ENCODE results near the gene ANGPTL8.

Gene ANGPTL8, protein sequence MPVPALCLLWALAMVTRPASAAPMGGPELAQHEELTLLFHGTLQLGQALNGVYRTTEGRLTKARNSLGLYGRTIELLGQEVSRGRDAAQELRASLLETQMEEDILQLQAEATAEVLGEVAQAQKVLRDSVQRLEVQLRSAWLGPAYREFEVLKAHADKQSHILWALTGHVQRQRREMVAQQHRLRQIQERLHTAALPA

DNA sequence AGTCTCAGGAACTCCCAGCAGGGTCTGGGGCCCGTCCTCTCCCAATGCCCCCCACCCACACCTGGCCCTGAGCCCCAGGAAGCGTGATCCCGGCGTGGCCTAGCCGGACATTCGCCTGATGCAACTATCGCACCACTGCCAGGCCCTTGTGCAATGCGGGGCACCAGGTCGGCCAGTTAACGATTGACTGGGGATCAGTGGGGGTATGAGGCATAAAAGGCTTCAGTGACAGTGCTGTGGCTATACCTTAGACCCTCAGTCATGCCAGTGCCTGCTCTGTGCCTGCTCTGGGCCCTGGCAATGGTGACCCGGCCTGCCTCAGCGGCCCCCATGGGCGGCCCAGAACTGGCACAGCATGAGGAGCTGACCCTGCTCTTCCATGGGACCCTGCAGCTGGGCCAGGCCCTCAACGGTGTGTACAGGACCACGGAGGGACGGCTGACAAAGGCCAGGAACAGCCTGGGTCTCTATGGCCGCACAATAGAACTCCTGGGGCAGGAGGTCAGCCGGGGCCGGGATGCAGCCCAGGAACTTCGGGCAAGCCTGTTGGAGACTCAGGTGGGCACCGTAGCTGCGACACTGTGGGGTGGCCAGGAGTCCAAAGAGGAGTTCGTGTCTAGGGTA lies at the start of gene ANGPTL8:
ANGPTL8 (plus strand) TSS at position 243 of the 624 bp plus-strand sequence; CDS start at position 262, 19 bp downstream.
- no peak for DNase-seq (ENCODE audit: low read depth, low spot score)

DNA sequence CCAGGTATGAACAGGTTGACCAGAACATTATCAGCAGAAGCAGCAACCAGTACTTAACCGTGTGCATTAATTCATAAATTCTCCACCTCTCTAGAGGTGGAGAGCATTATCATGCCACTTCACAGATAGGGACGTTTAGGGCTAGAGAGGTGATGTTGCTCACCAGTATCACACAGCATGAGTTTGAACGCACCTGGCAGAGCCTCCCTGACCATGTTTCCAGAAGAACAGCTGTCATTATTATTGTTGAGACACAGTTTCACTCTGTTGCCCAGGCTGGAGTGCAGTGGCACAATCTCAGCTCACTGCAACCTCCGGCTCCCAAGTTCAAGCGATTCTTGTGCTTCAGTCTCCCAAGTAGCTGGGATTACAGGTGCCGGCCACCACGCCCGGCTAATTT lies 48.9 kb upstream of the ANGPTL8 start:
- DNase-seq (ENCODE audit: low read depth, low spot score): no peak

DNA sequence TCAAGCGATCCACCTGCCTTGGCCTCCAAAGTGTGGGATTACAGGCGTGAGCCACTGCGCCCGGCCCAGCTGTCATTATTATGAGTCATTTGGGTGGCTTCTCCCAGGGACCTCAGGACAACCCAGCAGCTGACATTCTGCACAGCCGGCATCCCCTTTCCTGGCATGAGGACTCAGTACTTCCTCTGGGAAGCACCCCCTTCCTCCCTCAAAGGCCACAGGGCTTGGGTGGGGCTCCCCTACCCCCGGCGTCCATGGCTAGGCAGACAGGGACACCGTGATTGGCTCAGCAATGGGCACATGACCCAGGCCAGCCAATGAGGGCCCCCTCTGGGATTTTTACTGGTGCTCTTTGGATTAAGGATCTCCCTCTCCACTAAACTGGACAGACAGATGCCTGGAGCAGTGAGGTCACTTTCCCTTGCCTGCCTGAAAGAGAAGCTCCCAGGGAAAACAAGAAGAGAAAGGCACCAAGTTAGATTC lies 48.1 kb upstream of the ANGPTL8 start:
- no peak for DNase-seq (ENCODE audit: low read depth, low spot score)

DNA sequence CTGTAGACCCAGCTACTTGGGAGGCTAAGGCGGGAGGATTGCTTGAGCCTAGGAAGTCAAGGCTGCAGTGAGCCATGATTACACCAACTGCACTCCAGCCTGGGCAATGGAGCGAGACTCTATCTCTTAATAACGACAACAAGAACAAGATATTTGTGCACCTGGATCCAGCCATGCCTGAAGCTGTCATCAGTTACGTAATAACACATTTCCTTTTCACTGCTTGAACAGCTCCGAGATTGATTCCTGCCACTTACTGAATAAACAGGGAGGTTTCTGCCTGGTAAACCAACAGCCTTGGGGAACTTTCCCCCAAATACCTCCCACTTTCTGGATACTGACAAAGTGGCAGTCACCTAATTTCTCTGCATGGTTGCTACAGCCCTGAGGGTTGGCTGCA lies 47.5 kb upstream of the ANGPTL8 start:
- DNase-seq (ENCODE audit: low read depth, low spot score): no peak

DNA sequence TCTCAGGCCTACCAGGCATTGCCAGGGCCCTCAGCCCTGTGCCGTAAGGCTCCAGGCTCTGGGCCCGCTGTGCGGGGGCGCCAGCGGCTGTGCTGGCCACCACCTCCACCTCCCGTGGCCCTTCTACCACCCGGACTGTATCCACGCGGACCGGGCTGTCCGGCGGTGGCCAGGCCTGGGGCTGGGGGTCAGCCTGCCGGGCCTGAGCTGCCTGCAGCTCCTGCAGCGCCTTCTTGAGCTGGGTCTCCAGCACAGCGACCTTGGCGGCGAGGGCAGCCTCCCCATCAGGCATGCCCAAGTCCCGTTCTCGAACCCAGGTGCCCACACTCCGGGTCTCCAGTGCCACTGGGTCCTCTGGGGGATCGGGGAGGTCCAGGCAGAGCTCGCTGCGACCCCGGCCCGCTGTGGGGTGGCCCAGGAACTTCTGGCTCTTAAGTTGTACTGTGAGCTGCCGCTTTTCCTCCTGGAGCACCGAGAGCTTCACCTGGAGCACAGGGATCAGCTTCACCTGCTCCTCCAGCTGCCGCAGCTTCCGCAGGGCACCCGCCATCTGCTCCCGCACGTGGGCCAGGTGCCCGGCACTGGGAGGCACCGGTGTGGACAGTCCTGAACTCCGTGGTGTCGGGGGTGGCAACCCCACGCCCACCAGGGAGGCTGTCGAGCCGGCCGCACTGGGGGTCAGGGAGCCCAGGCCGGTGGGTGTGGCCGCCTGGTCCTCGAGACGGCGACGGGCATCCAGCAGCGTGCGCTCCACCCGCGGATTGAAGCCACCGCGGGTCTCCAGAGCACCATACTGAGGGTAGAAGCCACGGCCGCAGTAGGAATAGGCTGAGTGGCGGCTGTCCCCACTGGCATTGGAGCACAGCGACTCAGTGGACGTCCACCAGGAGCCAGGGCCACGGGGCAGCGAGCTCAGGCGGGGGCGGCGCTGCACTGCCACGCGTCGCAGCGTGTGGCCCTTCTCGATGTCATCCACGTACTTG lies 46.2 kb upstream of the ANGPTL8 start:
- DNase-seq (ENCODE audit: low read depth, low spot score): no peak

DNA sequence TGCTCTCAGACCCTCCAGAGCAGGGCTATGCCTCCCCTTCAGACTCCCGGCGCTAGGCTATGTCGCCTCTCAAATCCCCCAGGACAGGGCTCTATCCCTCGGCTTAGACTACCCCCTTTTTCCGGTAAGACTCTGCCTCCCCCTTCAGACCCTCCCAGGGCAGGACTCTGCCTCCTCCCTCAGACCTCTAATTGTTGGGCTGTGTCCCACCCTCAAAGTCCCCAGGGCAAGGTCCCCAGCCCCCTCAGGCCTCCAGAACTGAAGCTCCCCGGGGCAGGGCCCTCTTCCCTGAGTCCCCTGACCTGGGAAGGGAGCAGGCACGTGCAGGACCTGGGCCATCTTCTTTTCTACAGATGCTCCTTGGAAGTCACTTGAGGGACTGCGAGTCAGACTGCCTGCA lies 45.2 kb upstream of the ANGPTL8 start:
- no peak for DNase-seq (ENCODE audit: low read depth, low spot score)

DNA sequence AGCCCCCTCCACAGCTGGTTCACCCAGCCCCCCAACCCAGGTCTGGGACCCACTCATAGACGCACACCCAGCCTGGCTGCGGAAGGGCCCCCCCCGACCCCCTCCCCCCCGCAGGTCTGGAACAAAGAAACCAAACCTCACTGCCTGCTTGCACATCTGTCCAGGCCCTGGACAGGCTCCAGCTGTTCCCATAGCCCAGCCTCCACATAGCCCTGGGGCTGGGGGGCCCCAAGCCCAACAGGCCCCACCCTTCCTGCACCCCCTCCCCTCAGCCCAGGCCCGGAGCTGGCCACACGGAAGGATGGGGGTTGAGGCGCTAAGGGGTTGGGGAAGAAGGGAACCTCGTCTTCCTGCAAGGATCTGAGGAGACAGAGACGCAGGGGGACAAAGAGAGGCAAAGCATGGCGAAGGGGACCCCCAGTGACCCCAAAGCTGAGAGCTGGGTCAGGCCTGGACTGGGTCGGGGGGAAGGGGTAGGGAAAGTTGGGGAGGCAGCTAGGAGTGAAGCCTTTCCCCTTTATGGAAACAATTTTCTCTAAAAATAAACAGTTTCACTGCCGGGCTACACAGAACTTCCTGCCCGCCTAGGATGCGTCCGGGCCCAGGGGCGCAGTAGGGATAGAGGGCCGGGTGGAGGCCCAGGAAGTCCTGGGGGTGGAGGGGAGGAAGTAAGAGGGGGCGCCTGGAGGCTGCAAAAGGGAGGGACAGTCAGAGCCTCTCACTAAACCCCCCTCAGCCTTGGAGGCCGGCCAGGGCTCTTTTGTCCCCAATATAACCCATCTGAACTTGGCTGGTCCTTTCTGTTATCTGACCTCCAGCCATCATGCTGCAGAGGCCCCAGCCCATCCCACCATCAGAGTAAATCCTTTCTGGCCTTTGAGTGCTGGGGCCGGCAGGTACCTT lies 44.5 kb upstream of the ANGPTL8 start:
- no peak for DNase-seq (ENCODE audit: low read depth, low spot score)

DNA sequence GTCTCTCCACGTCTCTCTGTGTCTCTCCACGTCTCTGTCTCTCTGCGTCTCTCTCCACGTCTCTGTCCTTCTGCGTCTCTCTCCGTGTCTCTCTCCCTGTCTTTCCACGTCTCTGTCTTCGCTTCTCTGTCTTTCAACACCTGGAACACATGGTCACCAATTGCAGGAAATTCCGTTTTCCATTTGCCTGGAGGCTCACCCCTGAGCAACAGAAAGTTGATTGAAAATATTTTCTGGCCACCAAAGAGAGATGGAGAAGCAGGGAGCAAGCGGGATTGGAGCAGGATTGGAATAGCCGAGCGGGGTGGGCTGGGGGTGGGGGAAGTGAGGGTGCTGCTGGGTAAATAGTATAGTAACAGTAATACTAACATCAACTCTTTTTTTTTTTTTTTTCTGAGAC lies 43.7 kb upstream of the ANGPTL8 start:
- no peak for DNase-seq (ENCODE audit: low read depth, low spot score)

DNA sequence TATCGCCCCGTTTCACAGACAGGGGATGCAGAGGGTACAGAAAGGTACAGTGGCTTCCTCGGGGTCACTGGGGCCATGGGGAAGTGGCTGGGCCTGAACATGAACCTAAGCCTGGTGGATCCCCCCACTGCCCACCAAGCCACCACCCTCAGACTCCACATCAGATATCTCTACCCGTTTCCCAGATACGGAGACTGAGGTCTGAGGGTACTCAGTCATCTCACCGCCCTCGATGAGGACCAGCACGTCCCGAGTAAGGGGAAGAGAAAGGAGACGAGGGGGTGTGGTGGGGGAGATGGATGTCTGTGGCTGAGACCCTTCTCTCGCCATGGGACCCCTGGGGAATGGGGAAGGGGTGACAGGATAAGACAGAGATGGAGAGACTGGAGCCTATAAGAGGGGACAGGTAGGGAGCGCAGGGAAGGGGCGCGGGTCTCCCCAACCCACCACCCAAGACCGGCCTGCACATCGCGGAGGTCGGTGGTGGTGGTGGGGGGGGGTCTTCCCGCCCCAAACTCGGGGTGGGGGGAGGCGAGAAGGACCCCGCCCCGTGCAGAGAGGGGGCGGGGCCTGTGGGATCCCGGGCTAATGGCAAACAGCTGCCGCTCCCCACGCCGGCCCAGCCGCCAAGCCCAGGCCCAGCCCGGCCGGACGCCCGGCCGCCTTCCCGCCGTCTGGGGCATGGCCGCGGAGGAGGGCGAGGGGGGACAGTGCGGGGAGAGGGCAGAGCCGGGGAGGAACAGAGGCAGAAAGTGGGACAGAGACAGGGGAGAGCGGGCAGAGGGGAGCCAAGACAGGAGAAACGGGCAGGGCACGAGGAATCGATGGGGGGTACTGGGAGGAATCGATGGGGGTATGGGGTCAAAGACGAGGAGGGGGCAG lies 42.8 kb upstream of the ANGPTL8 start:
- no peak for DNase-seq (ENCODE audit: low read depth, low spot score)

DNA sequence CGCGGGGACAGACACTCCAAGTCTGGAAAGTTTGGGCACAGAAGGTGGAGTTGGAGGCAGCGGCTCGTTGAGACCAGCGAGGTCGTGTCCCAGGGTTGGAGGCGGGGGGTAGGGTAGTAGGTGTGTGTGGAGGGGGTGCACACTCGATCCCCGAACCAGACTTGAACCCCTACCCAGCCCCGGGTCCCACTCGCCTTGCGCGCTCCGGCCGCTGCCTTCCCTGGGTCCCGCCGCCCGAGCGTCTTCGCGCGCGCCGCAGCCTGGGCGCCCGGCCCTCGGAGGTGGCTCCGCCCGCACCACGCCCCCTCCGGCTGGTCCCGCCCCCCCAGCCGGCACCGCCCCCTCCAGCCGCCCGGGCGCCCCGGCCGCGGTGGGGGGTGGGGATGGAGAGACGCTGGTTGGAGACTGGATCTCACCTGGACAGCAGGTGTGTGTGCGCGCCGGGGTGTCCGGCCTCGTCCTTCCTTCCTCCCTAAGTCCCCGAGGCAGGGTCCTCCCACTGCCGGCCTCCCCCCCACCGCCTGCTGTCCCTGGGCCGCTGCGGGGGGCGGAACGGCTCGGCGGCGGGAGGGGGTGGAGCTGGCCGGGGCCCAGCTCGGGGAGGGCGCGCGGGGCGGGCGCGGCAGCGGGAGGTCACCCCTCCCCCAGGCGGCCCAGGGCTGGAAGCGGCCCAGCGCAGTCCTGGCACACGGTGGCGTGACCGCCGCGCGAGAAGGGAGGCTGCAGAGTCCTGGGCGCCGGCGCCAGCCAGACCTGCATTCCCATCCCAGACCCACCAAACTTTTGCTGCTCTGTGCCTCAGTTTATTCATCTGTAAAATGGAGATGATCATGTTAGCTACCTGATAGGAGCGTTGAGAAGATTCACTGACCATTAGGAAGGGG lies 41.9 kb upstream of the ANGPTL8 start, which contains the start of gene KANK2:
KANK2 (minus strand) TSS at position 255 of the 884 bp plus-strand sequence. CDS start 3,034 bp downstream, outside the sequence.
- DNase-seq (ENCODE audit: low read depth, low spot score): peak; percentile 51

DNA sequence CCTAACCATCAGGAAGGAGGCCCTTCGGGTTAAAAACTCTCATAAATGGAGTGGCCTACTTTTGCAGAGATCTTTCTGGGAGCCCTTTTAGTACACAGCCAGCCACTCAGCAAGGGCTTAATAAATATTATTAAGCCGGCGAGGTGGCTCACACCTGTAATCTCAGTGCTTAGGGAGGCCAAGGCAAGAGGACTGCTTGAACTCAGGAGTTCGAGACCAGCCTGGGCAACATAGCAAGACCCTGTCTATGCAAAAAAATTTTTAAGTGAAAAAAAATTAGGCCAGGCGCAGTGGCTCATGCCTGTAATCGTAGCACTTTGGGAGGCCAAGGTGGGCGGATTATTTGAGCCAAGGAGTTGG lies 41.3 kb upstream of the ANGPTL8 start:
- no peak for DNase-seq (ENCODE audit: low read depth, low spot score)

DNA sequence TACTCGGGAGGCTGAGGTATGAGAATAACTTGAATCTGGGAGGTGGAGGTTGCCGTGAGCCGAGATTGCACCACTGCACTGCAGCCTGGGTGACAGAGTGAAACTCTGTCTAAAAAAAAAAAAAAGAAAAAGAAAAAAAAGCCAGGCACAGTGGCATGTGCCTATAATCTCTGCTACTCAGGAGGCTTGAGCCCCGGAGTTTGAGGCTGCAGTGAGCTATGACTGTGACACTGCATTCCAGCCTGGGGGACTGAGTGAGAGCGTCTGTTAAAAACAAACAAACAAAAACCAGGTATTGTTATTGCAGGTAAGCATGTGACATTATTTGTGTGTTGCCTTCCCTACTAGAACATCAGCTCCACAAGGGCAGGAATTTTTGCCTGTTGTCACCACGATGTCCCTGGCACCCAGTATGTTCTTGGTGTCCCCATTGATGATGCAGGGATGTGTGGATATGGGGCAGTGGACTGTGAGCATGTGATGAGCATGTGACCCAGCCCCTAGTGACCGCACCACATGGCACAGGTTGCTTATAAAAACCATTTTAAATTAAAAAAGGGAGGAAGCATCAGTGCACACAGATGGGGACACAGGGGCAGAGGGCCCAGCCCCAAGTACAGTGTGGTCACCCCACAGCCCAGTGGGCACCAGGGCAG lies 40.5 kb upstream of the ANGPTL8 start:
- DNase-seq (ENCODE audit: low read depth, low spot score): no peak

DNA sequence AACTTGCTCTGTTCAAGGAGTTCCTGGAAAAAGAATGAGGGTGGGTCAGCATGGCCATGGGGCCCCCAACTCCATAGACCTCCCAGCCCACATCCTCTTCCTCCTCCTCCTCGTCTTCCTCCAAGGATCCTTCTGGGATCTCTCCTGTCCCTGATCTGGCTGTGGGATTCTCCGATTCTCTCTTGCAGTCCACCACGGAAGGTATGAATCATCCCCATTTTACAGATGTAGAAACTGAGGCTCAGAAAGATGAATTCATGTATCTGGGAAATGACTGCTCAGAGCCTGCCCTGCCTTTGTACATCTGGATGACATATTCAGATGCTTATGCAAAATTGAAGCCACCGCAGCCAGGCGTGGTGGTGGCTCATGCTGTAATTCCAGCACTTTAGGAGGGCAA lies 39.9 kb upstream of the ANGPTL8 start:
- no peak for DNase-seq (ENCODE audit: low read depth, low spot score)

DNA sequence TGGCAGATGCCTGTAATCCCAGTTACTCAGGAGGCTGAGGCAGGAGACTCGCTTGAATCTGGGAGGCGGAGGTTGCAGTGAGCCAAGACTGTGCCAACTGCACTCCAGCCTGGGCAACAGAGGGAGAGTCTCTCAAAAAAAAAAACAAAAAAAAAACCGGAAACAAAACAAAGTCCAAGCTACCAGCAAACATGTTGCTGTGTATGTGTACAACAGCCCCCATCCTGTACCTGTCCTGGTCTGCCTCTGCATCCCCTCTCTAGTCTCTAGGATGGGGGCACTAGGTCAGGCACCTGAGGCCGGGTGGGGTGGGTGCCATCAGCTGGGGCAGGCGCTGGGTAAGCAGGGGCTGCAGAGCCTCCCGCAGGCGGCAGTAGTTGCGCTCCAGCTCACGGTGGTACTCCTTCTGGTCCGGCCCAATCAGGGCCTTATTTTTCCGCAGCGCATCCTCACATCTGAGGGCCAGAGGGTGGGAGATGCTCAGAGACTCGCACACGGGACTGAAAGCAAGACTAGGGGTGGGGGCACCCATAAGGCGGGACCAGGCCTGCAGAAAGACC lies 39.3 kb upstream of the ANGPTL8 start:
- no peak for DNase-seq (ENCODE audit: low read depth, low spot score)

DNA sequence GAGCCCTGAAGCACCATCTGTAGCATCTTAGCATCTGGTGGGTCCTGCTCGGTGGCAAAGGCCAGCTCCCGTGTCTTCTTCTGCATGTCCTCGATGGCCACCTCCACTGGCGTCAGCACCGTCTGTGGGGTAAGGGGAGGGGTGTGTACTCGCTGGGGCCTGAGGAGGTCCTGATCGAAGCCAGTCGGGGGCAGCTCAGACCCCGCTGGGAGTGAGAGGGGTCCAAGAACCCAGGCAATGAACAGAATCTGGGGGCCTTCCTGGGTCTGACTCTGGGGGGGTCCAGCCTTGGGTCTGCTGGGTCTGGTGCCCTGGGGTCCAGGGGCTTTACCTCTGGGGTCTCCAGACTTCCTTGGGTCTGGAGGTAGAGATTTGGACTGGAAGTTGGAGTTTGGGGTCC lies 38.5 kb upstream of the ANGPTL8 start:
- no peak for DNase-seq (ENCODE audit: low read depth, low spot score)

DNA sequence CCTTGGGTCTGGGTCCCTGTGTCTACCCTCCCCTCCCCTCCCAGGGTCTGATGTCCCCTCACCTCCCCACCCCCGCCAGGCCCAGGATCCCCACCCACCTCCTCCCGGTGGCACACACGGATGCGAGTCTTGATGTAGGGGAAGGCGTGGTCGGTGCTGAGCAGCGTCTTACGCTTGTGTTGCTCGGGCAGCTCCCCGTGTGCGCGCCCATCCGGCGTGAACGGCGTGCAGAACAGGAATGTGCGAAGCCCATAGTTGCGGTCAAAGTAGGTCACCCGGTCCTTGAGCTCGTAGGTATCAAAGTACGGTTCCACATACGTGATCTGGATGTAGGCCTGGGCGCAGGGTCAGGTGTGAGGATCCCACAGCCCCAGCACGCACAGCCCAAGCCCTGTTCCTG lies 37.6 kb upstream of the ANGPTL8 start:
- DNase-seq (ENCODE audit: low read depth, low spot score): no peak

DNA sequence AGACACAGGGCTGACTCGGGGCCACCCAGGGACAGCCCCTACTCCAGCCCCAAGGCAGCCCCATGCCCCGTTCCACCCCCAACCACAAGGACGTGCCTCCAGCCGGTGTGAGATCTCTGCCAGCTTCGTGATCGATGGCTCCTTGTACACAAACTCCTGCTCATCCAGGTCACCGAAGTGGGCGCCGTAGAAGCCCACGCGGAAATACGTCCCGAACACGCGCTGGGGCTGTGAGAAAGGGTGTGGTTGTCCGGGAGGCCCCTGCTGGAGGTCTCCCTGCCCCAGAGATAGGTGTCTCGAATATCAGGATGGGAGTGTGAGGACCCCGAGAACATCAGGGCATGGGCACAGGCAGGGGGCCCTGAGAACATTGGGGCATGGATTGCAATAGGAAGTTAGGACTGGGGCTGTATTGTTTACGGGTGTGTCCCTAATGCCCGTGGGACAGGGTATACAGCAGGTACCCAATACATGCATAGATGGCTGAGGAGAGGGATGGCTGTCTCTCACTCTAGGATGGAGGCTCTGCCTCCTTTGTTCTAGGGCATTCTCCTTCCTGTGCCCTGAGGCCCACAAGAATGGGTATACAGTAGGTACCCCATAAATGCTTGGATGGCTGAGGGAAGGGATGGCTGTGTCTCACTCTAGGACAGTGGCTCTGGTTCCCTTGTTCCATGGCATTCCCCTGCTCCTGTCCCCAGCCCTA lies 36.8 kb upstream of the ANGPTL8 start:
- no peak for DNase-seq (ENCODE audit: low read depth, low spot score)

Data from brain pericyte (primary cell).